ENCODE results near the gene GSTCD. TPM values are rescaled to one million over a fixed set of nuclear protein-coding genes. Genes with fewer than 3 reads are reported as not detected.

The GSTCD gene
- total and polyA plus RNA-seq, 4 donors, result 1.2 to 8.7 (median 4.3) TPM

GRCh38 chr4:105822061-105822460 is 113.5 kb downstream of the GSTCD start:
- Histone ChIP-seq H3K4me3 (ENCODE audit: low read depth in 1 of 3, low read length in 3 of 3) (no peak overlapping the region), H3K4me1 (ENCODE audit: control insufficient read depth in 4 of 4, insufficient read depth in 4 of 4, low read length in 3 of 4) (no peaks in the 10 kb centered on the region), H3K27me3 (ENCODE audit: control insufficient read depth in 4 of 4, insufficient read depth in 4 of 4, low read length in 3 of 4) (no peaks in the 10 kb centered on the region), H3K9ac (ENCODE audit: low read depth in 1 of 2, low read length in 2 of 2) (no peak overlapping the region), H3K27ac (ENCODE audit: low read depth in 1 of 2, low read length in 2 of 2) (no peak overlapping the region), H3K9me3 (ENCODE audit: control insufficient read depth in 4 of 4, low read length in 3 of 4) (no peaks in the 10 kb centered on the region), H3K36me3 (ENCODE audit: control insufficient read depth in 4 of 4, insufficient read depth in 3 of 4, low read depth in 1 of 4, low read length in 3 of 4) (peaks cover 0 to 3% (median 0%) of the 10 kb centered on the region in 4 donors)
- TF ChIP-seq, protein P1, sequence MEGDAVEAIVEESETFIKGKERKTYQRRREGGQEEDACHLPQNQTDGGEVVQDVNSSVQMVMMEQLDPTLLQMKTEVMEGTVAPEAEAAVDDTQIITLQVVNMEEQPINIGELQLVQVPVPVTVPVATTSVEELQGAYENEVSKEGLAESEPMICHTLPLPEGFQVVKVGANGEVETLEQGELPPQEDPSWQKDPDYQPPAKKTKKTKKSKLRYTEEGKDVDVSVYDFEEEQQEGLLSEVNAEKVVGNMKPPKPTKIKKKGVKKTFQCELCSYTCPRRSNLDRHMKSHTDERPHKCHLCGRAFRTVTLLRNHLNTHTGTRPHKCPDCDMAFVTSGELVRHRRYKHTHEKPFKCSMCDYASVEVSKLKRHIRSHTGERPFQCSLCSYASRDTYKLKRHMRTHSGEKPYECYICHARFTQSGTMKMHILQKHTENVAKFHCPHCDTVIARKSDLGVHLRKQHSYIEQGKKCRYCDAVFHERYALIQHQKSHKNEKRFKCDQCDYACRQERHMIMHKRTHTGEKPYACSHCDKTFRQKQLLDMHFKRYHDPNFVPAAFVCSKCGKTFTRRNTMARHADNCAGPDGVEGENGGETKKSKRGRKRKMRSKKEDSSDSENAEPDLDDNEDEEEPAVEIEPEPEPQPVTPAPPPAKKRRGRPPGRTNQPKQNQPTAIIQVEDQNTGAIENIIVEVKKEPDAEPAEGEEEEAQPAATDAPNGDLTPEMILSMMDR (IDR thresholded peaks at IDR 0.05; ENCODE audit: low read depth, low read length, missing input control), result no peak
- TF ChIP-seq MAX (IDR thresholded peaks at IDR 0.05), result no peak
- no peak for TF ChIP-seq HNF4A (conservative IDR thresholded peaks at IDR 0.05)
- TF ChIP-seq RXRA (IDR thresholded peaks at IDR 0.05), result no peak
- no peak for TF ChIP-seq ZBTB33 (IDR thresholded peaks at IDR 0.05)
- no peak for TF ChIP-seq YY1 (IDR thresholded peaks at IDR 0.05)
- TF ChIP-seq JUND (IDR thresholded peaks at IDR 0.05), result no peak
- no peak for TF ChIP-seq TAF1 (conservative IDR thresholded peaks at IDR 0.05)
- no peak for TF ChIP-seq ATF3 (IDR thresholded peaks at IDR 0.05)
- TF ChIP-seq NR2F2 (IDR thresholded peaks at IDR 0.05), result no peak
- TF ChIP-seq, protein P2, sequence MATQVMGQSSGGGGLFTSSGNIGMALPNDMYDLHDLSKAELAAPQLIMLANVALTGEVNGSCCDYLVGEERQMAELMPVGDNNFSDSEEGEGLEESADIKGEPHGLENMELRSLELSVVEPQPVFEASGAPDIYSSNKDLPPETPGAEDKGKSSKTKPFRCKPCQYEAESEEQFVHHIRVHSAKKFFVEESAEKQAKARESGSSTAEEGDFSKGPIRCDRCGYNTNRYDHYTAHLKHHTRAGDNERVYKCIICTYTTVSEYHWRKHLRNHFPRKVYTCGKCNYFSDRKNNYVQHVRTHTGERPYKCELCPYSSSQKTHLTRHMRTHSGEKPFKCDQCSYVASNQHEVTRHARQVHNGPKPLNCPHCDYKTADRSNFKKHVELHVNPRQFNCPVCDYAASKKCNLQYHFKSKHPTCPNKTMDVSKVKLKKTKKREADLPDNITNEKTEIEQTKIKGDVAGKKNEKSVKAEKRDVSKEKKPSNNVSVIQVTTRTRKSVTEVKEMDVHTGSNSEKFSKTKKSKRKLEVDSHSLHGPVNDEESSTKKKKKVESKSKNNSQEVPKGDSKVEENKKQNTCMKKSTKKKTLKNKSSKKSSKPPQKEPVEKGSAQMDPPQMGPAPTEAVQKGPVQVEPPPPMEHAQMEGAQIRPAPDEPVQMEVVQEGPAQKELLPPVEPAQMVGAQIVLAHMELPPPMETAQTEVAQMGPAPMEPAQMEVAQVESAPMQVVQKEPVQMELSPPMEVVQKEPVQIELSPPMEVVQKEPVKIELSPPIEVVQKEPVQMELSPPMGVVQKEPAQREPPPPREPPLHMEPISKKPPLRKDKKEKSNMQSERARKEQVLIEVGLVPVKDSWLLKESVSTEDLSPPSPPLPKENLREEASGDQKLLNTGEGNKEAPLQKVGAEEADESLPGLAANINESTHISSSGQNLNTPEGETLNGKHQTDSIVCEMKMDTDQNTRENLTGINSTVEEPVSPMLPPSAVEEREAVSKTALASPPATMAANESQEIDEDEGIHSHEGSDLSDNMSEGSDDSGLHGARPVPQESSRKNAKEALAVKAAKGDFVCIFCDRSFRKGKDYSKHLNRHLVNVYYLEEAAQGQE (IDR thresholded peaks at IDR 0.05), result no peak
- TF ChIP-seq FOXA2 (IDR thresholded peaks at IDR 0.05), result no peak
- no peak for TF ChIP-seq EGR1 (IDR thresholded peaks at IDR 0.05; ENCODE audit: low read depth in 2 of 2)
- TF ChIP-seq SP1 (IDR thresholded peaks at IDR 0.05), result no peak
- TF ChIP-seq FOXA1 (IDR thresholded peaks at IDR 0.05), result no peak
- TF ChIP-seq RAD21 (IDR thresholded peaks at IDR 0.05), result no peak
- TF ChIP-seq HNF4G (IDR thresholded peaks at IDR 0.05), result no peak
- no peak for DNase-seq (ENCODE audit: low spot score)

DNA sequence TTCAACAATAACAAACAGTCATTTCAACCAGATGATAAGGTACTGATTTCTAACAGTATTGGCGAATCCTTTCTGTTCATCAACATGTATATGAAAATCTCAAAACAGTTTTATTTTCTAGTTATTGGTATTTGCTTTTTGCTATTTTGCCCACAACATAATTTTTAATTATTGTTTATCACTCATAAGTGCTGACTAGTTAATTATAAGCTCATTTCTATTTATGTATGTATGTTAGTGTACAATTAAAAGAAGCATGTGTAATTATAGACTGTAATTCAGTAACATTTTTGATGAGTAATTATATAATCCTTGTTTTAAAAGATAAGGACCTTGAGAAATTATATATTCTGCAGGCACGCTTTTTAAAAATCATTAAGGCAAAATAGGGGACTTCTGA is 119.5 kb downstream of the GSTCD start:
- no peaks in the 10 kb centered on the region for H3K27me3 ChIP-seq (ENCODE audit: control insufficient read depth in 4 of 4, insufficient read depth in 4 of 4, low read length in 3 of 4)
- H3K4me1 ChIP-seq (ENCODE audit: control insufficient read depth in 4 of 4, insufficient read depth in 4 of 4, low read length in 3 of 4), result no peaks in the 10 kb centered on the region
- no peak overlapping the region for H3K27ac ChIP-seq (ENCODE audit: low read depth in 1 of 2, low read length in 2 of 2)
- 96% methylated on average over 2 of the region's 2 CpGs for WGBS
- H3K36me3 ChIP-seq (ENCODE audit: control insufficient read depth in 4 of 4, insufficient read depth in 3 of 4, low read depth in 1 of 4, low read length in 3 of 4), result peaks cover 0 to 3% (median 0%) of the 10 kb centered on the region in 4 donors
- TF ChIP-seq RAD21 (IDR thresholded peaks at IDR 0.05) (no peak), ZBTB33 (IDR thresholded peaks at IDR 0.05) (no peak), HNF4G (IDR thresholded peaks at IDR 0.05) (no peak), NR2F2 (IDR thresholded peaks at IDR 0.05) (no peak), JUND (IDR thresholded peaks at IDR 0.05) (no peak), HNF4A (conservative IDR thresholded peaks at IDR 0.05) (no peak), EGR1 (IDR thresholded peaks at IDR 0.05; ENCODE audit: low read depth in 2 of 2) (no peak), RXRA (IDR thresholded peaks at IDR 0.05) (no peak)
- TF ChIP-seq, protein P2 (IDR thresholded peaks at IDR 0.05), result no peak
- DNase-seq (ENCODE audit: low spot score), result no peak
- no peak overlapping the region for H3K4me3 ChIP-seq (ENCODE audit: low read depth in 1 of 3, low read length in 3 of 3)
- no peak overlapping the region for H3K9ac ChIP-seq (ENCODE audit: low read depth in 1 of 2, low read length in 2 of 2)
- H3K9me3 ChIP-seq (ENCODE audit: control insufficient read depth in 4 of 4, low read length in 3 of 4), result no peaks in the 10 kb centered on the region
